Naive thymus-derived CD4-positive, alpha-beta T cell (primary cell): ENCODE results near the gene FBXO3. TPM values are rescaled to one million over a fixed set of nuclear protein-coding genes. Genes with fewer than 3 reads are reported as not detected.

Source experiments
- ATAC-seq: fragments of 150-1000 bp; cut with Tn5 transposase; 2 replicates; pipeline ENCODE4 v1.10.0; 2021; ENCODE audit warnings: mild to moderate bottlenecking, moderate library complexity
- CTCF ChIA-PET: fragments of 350-600 bp; sonication (Branson Sonifier 250); formaldehyde crosslinking; loops from one replicate; lab custom pipeline; 2021; ENCODE audit warnings: antibody characterized with exemption; lab: Charles Lee
- POLR2A ChIA-PET: fragments of 350-600 bp; sonication (Branson Sonifier 250); formaldehyde crosslinking; loops from one replicate; lab custom pipeline; 2021; ENCODE audit warnings: antibody characterized with exemption, inconsistent platforms; lab: Charles Lee
- DNase-seq, 9 donors: peaks; one replicate each; pipeline versions ENCODE4 v3.0.0 to v3.0.0-alpha.2; 2020 to 2022; ENCODE audit warnings: mixed read lengths in 1 of 9
- H3K27ac ChIP-seq: one replicate; pipeline ENCODE4 v1.7.0; 2013; ENCODE audit warnings: mild to moderate bottlenecking, low read depth, low read length, moderate library complexity
- H3K27me3 ChIP-seq, 2 donors: one replicate each; pipeline ENCODE4 v1.7.0; 2013; ENCODE audit warnings: low read length in 2 of 2, mild to moderate bottlenecking in 2 of 2, moderate library complexity in 2 of 2; ENCODE audit not compliant: control insufficient read depth in 2 of 2, insufficient read depth in 2 of 2
- H3K36me3 ChIP-seq, 3 experiments: 1 replicate in 2 of 3; 2 replicates in 1 of 3; pipeline ENCODE4 v1.7.0; 2013; ENCODE audit warnings: low read length in 3 of 3, mild to moderate bottlenecking in 3 of 3, moderate library complexity in 1 of 3; ENCODE audit not compliant: insufficient read depth in 3 of 3, control insufficient read depth in 2 of 3
- H3K4me1 ChIP-seq, 2 donors: one replicate each; pipeline ENCODE4 v1.7.0; 2013; ENCODE audit warnings: low read length in 2 of 2, mild to moderate bottlenecking in 2 of 2, moderate library complexity in 1 of 2; ENCODE audit not compliant: control insufficient read depth in 2 of 2, insufficient read depth in 2 of 2
- H3K4me3 ChIP-seq: 2 replicates; pipeline ENCODE4 v1.7.0; 2013; ENCODE audit warnings: mild to moderate bottlenecking, low read length
- H3K9me3 ChIP-seq, 3 experiments: 1 replicate in 2 of 3; 2 replicates in 1 of 3; pipeline ENCODE4 v1.7.0; 2013; ENCODE audit warnings: low read length in 3 of 3; ENCODE audit not compliant: control insufficient read depth in 2 of 3
- H3K27ac Mint-ChIP-seq, 9 donors: one replicate each; pipeline ENCODE4 v1.8.0; 2020 to 2022; ENCODE audit warnings: mixed read lengths in 9 of 9, mild to moderate bottlenecking in 8 of 9, moderate library complexity in 5 of 9, inconsistent platforms in 2 of 9
- H3K27me3 Mint-ChIP-seq, 5 donors: one replicate each; pipeline ENCODE4 v1.8.0; 2021 to 2022; ENCODE audit warnings: mixed read lengths in 5 of 5, mild to moderate bottlenecking in 1 of 5
- H3K36me3 Mint-ChIP-seq, 5 donors: one replicate each; pipeline ENCODE4 v1.8.0; 2020 to 2022; ENCODE audit warnings: mixed read lengths in 5 of 5, mild to moderate bottlenecking in 3 of 5, inconsistent platforms in 1 of 5
- H3K4me1 Mint-ChIP-seq, 7 donors: one replicate each; pipeline ENCODE4 v1.8.0; 2020 to 2022; ENCODE audit warnings: mixed read lengths in 7 of 7, mild to moderate bottlenecking in 3 of 7, inconsistent platforms in 1 of 7
- H3K4me3 Mint-ChIP-seq, 10 donors: one replicate each; pipeline ENCODE4 v1.8.0; 2020 to 2022; ENCODE audit warnings: mild to moderate bottlenecking in 10 of 10, mixed read lengths in 10 of 10, moderate library complexity in 6 of 10, inconsistent platforms in 2 of 10
- H3K9me3 Mint-ChIP-seq, 11 donors: one replicate each; pipeline ENCODE4 v1.8.0; 2020 to 2022; ENCODE audit warnings: mixed read lengths in 11 of 11, mild to moderate bottlenecking in 4 of 11, inconsistent platforms in 1 of 11, moderate library complexity in 1 of 11
- intact Hi-C, 2 donors: fragments of 100-400 bp; cut with micrococcal nuclease; formaldehyde crosslinking; loops; one replicate each; pipeline ENCODE4 v1.15.1; 2023
- polyA plus RNA-seq, 2 donors: library from polyadenylated mRNA; unstranded; fragments of 300-500 nt; fragmentation: Illumina TruSeq; gene quantifications; one replicate each; pipeline ENCODE4 v1.2.3, GENCODE V29; 2021
- total RNA-seq, 6 experiments: library from RNA in 5 of 6; stranded (reverse) in 5 of 6; gene quantifications; 1 replicate in 5 of 6; 2 replicates in 1 of 6; pipeline ENCODE4 v1.2.3 and lab custom pipeline; 2021 to 2026

FBXO3 gene
- total and polyA plus RNA-seq, 7 experiments from 2014 or later: 22.6 to 55.7 (median 43.1) TPM

- H3K4me3 ChIP-seq: peak overlapping the region; percentile 91
- Mint-ChIP-seq H3K4me3 (peak overlapping the region; percentile 93 to 99 (median 97)), H3K27ac (peak overlapping the region; percentile 76 to 98 (median 96)), H3K36me3 (peaks cover 0 to 6% (median 6%) of the 10 kb centered on the region in 5 donors), H3K9me3 (peaks cover 0 to 2% (median 0%) of the 10 kb centered on the region in 11 donors), H3K27me3 (peaks cover 0 to 41% (median 11%) of the 10 kb centered on the region in 5 donors), H3K4me1 (peaks cover 33 to 50% (median 38%) of the 10 kb centered on the region in 7 donors)
- H3K4me1 ChIP-seq: peaks cover 20 to 23% of the 10 kb centered on the region in 2 donors
- peak in 1 of 9 donors; percentile 11 for DNase-seq
- peak overlapping the region; percentile 83 for H3K27ac ChIP-seq
- no peak for ATAC-seq
- no peaks in the 10 kb centered on the region for H3K27me3 ChIP-seq
- POLR2A ChIA-PET: interaction anchor here (0.6 to 4.7 kb wide), 6 partner anchors 32 to 331 kb away, joined by 3 to 22 read pairs (median 6); partner anchors contain the start of genes CAPRIN1, CD59 and NAT10
- peaks cover 0 to 15% (median 0%) of the 10 kb centered on the region in 3 experiments for H3K36me3 ChIP-seq
- intact Hi-C loops: loop anchor here (1.0 to 10.0 kb wide), 19 partner anchors 33 to 1890 kb away; partner anchors contain the start of genes ABTB2 (in 2 of the 2), APIP (in 2 of the 2), C11orf91 (in 2 of the 2) and CAT (in 2 of the 2)
- no peaks in the 10 kb centered on the region for H3K9me3 ChIP-seq
- CTCF ChIA-PET: interaction anchor here (0.6 kb wide), 1 partner anchor 399 kb away, joined by 8 read pairs; no protein-coding TSS in a partner anchor
Measured at GRCh38 chr11:33774736-33775466, 581 bp upstream of the FBXO3 start.

- peak overlapping the region; percentile 93 to 99 (median 97) for H3K4me3 Mint-ChIP-seq
- H3K36me3 Mint-ChIP-seq: peaks cover 4 to 14% (median 10%) of the 10 kb centered on the region in 5 donors
- Histone ChIP-seq H3K27ac (peak overlapping the region; percentile 83), H3K27me3 (no peaks in the 10 kb centered on the region), H3K4me1 (peaks cover 20 to 23% of the 10 kb centered on the region in 2 donors), H3K9me3 (no peaks in the 10 kb centered on the region), H3K36me3 (peaks cover 3 to 19% (median 3%) of the 10 kb centered on the region in 3 experiments), H3K4me3 (peak overlapping the region; percentile 91)
- peak overlapping the region; percentile 93 to 98 (median 96) for H3K27ac Mint-ChIP-seq
- ChIA-PET CTCF (no interaction called here), POLR2A (interaction anchor here (1.2 to 4.7 kb wide), 6 partner anchors 16 to 332 kb away, joined by 3 to 22 read pairs (median 6); partner anchors contain the start of genes CD59 and NAT10)
- peaks cover 0 to 27% (median under 1%) of the 10 kb centered on the region in 5 donors for H3K27me3 Mint-ChIP-seq
- peaks cover 33 to 58% (median 45%) of the 10 kb centered on the region in 7 donors for H3K4me1 Mint-ChIP-seq
- ATAC-seq (peak; percentile 39), DNase-seq (peak in 8 of 9 donors; percentile 31 to 53 (median 48))
- intact Hi-C loops: loop anchor here (2.0 to 10.0 kb wide), 6 partner anchors 15 to 1891 kb away; partner anchors contain the start of genes APIP (in 2 of the 2), PDHX (in 2 of the 2), CAT (in 1 of the 2) and EIF3M (in 1 of the 2)
- H3K9me3 Mint-ChIP-seq: peaks cover 0 to 2% (median 0%) of the 10 kb centered on the region in 11 donors
Measured at GRCh38 chr11:33773404-33773986, 825 bp downstream of the FBXO3 start.

DNA sequence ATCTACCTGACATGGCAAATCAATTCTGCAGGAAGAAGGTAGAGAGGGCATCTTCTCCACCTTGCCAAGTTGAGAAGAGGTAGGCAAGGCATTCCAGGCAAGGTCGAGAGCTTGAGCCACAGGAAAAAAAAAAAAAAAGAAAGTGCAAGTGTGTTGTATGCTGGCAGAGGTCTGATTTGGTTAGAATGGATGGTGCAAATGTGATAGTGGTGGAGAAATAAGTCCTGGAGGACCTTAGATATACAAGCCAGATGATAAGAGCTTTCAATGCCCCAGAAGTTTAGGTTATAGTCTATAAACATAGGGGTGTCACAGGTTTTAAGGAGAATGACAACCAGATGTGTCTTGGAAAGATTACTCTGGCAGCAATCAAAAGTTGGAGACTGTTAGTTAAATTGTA, 1.4 kb downstream of the FBXO3 start:
- ATAC-seq: no peak
- H3K4me3 ChIP-seq: peak overlapping the region; percentile 91
- Mint-ChIP-seq H3K36me3 (peaks cover 4 to 15% (median 10%) of the 10 kb centered on the region in 5 donors), H3K27ac (peak overlapping the region in 8 of 9 donors; percentile 75 to 98 (median 96)), H3K4me3 (peak overlapping the region; percentile 76 to 99 (median 97)), H3K9me3 (peaks cover 0 to 2% (median 0%) of the 10 kb centered on the region in 11 donors), H3K4me1 (peaks cover 33 to 58% (median 45%) of the 10 kb centered on the region in 7 donors), H3K27me3 (peaks cover 0 to 21% (median 0%) of the 10 kb centered on the region in 5 donors)
- ChIA-PET CTCF (no interaction called here), POLR2A (interaction anchor here (1.2 to 4.7 kb wide), 5 partner anchors 15 to 42 kb away, joined by 3 to 22 read pairs (median 4); partner anchors contain the start of gene CD59)
- peaks cover 17 to 23% of the 10 kb centered on the region in 2 donors for H3K4me1 ChIP-seq
- no peaks in the 10 kb centered on the region for H3K27me3 ChIP-seq
- H3K36me3 ChIP-seq: peaks cover 3 to 25% (median 9%) of the 10 kb centered on the region in 3 experiments
- H3K27ac ChIP-seq: peak overlapping the region; percentile 83
- no peak for DNase-seq
- no peaks in the 10 kb centered on the region for H3K9me3 ChIP-seq
- intact Hi-C loops: loop anchor here (2.0 to 10.0 kb wide), 6 partner anchors 14 to 1892 kb away; partner anchors contain the start of genes APIP (in 2 of the 2), PDHX (in 2 of the 2), CAT (in 1 of the 2) and EIF3M (in 1 of the 2)

DNA sequence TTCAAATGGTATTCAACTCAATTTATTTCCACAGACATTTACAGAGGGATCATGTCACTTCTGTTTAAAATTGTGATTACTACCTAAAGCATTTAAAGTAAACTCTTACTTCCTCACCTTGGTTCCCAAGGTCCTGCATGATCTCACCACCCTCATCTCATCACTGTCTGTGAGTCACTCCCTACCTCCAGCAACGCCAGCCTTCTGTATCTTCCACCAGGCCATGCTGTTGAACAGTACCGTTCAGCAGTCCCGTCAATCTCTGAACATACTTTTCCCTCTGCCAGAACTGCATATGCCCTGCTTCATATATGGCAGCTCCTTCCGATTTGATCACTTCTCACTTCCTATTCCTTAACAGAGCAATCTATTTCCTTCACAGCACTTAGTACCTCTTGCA, 2.0 kb downstream of the FBXO3 start:
- H3K9me3 ChIP-seq: no peaks in the 10 kb centered on the region
- H3K27ac ChIP-seq: peak overlapping the region; percentile 12
- no peak for ATAC-seq
- ChIA-PET CTCF (no interaction called here), POLR2A (interaction anchor here (1.3 to 4.7 kb wide), 3 partner anchors 14 to 37 kb away, joined by 4 to 22 read pairs (median 10); partner anchors contain the start of gene CD59)
- Mint-ChIP-seq H3K4me3 (peak overlapping the region; percentile 76 to 99 (median 97)), H3K27ac (peak overlapping the region in 7 of 9 donors; percentile 75 to 98 (median 95)), H3K4me1 (peaks cover 33 to 58% (median 45%) of the 10 kb centered on the region in 7 donors), H3K9me3 (peaks cover 0 to 2% (median 0%) of the 10 kb centered on the region in 11 donors), H3K27me3 (peaks cover 0 to 19% (median 0%) of the 10 kb centered on the region in 5 donors), H3K36me3 (peaks cover 4 to 19% (median 10%) of the 10 kb centered on the region in 5 donors)
- no peaks in the 10 kb centered on the region for H3K27me3 ChIP-seq
- no peak overlapping the region for H3K4me3 ChIP-seq
- H3K36me3 ChIP-seq: peaks cover 3 to 30% (median 12%) of the 10 kb centered on the region in 3 experiments
- intact Hi-C loops: loop anchor here (2.0 to 10.0 kb wide), 6 partner anchors 13 to 1893 kb away; partner anchors contain the start of genes APIP (in 2 of the 2), PDHX (in 2 of the 2), CAT (in 1 of the 2) and EIF3M (in 1 of the 2)
- peaks cover 17 to 23% of the 10 kb centered on the region in 2 donors for H3K4me1 ChIP-seq
- DNase-seq: no peak

GRCh38 chr11:33770236-33770635, 4.1 kb downstream of the FBXO3 start:
- H3K27me3 Mint-ChIP-seq: peaks cover 0 to 8% (median 0%) of the 10 kb centered on the region in 5 donors
- intact Hi-C loops: loop anchor here (5.0 to 10.0 kb wide), 5 partner anchors 667 to 1895 kb away; partner anchors contain the start of genes APIP (in 2 of the 2), PDHX (in 2 of the 2), CAT (in 1 of the 2) and EIF3M (in 1 of the 2)
- no peak overlapping the region for H3K27ac ChIP-seq

More at GRCh38 chr11:33770236-33770635, 4.1 kb downstream of the FBXO3 start:
- H3K4me3 Mint-ChIP-seq: peak overlapping the region in 2 of 10 donors; percentile 15 to 22
- ATAC-seq (no peak), DNase-seq (no peak)
- H3K4me1 Mint-ChIP-seq: peaks cover 36 to 50% (median 44%) of the 10 kb centered on the region in 7 donors
- Histone ChIP-seq H3K36me3 (peaks cover 8 to 51% (median 15%) of the 10 kb centered on the region in 3 experiments), H3K27me3 (no peaks in the 10 kb centered on the region), H3K4me1 (peaks cover 17 to 21% of the 10 kb centered on the region in 2 donors), H3K4me3 (no peak overlapping the region), H3K9me3 (no peaks in the 10 kb centered on the region)
- ChIA-PET CTCF (interaction anchor here (0.8 kb wide), 1 partner anchor 28 kb away, joined by 3 read pairs; no protein-coding TSS in a partner anchor), POLR2A (interaction anchor here (1.0 kb wide), 1 partner anchor 36 kb away, joined by 3 read pairs; no protein-coding TSS in a partner anchor)
- peaks cover 0 to 2% (median 0%) of the 10 kb centered on the region in 11 donors for H3K9me3 Mint-ChIP-seq
- peaks cover 7 to 36% (median 20%) of the 10 kb centered on the region in 5 donors for H3K36me3 Mint-ChIP-seq
- peak overlapping the region in 3 of 9 donors; percentile 13 to 44 (median 39) for H3K27ac Mint-ChIP-seq
